PFSK-1 (cell line): ENCODE data around the gene LSS.

Source experiments
- FOXP2 ChIP-seq: optimal IDR thresholded peaks from 2 replicates; pipeline ENCODE3; 2011; ENCODE audit warnings: borderline replicate concordance, control low read depth, inconsistent platforms; ENCODE audit not compliant: insufficient read depth; ENCODE audit errors: extremely low read length, extremely low read depth
- POLR2AphosphoS5 ChIP-seq: IDR thresholded peaks from 2 replicates; pipeline ENCODE4 v1.6.1; 2012; ENCODE audit warnings: low read depth, mild to moderate bottlenecking, control low read depth, low read length, moderate library complexity
- REST ChIP-seq, 2 experiments: IDR thresholded peaks; 2 replicates each; pipeline versions ENCODE4 v1.6.1 to v1.8.0; 2011 to 2012; ENCODE audit warnings: low read depth in 2 of 2, low read length in 2 of 2, control low read depth in 1 of 2, inconsistent platforms in 1 of 2, mild to moderate bottlenecking in 1 of 2, moderate library complexity in 1 of 2; ENCODE audit not compliant: insufficient read depth in 1 of 2
- SIN3A ChIP-seq: IDR thresholded peaks from 2 replicates; pipeline ENCODE4 v1.6.1; 2012; ENCODE audit warnings: mild to moderate bottlenecking, low read length, moderate library complexity, borderline replicate concordance; ENCODE audit not compliant: insufficient read depth
- TAF1 ChIP-seq: IDR thresholded peaks from 2 replicates; pipeline ENCODE4 v1.6.1; 2012; ENCODE audit warnings: low read length, control low read depth, borderline replicate concordance; ENCODE audit not compliant: insufficient read depth

Gene LSS

DNA sequence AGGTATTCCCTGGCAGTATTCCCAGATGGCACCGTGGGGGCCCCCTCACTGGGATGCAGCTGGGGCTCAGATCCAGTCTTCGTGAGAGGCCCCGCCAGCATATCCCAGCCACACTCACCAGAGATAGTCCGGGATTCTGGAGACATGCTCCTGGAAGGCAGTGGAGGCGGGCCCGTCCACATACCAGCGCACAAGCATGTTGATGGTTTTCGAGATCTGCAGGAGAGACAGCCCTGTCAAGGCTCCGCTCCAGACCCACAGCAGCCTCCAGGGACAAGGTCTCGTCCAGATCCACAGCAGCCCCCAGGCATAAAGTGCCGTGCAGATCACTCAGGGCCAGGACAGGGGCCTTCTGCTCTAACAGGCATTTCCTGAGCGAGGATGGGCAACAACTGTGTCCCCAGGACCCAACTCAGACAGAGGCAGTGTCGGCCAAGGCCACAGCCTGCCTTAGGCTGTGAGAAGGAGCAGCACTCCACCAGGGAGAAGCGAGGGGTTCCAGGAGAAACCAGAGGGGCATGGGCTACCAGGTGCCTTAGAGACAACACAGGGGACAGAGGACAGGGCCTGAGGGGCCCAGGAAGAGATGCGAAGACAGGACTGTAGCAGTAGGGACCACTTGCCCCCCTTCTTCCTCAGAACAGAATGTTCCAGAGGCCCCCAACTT, 14.8 kb downstream of the LSS start:
- TF ChIP-seq FOXP2 (no peak), REST (IDR thresholded peaks at IDR 0.05; ENCODE audit: insufficient read depth in 1 of 2, low read depth in 2 of 2, low read length in 2 of 2) (no peak), TAF1 (no peak), SIN3A (no peak), POLR2AphosphoS5 (no peak)

- no peak for TF ChIP-seq SIN3A
- no peak for TF ChIP-seq POLR2AphosphoS5
- no peak for TF ChIP-seq REST (IDR thresholded peaks at IDR 0.05; ENCODE audit: insufficient read depth in 1 of 2, low read depth in 2 of 2, low read length in 2 of 2)
- no peak for TF ChIP-seq FOXP2
- TF ChIP-seq TAF1: no peak
Observed at GRCh38 chr21:46212721-46213484, 15.7 kb downstream of the LSS start.

GRCh38 chr21:46211786-46212720, 16.5 kb downstream of the LSS start:
- TF ChIP-seq SIN3A: no peak
- TF ChIP-seq POLR2AphosphoS5: no peak
- no peak for TF ChIP-seq TAF1
- TF ChIP-seq FOXP2: no peak
- TF ChIP-seq REST (IDR thresholded peaks at IDR 0.05; ENCODE audit: insufficient read depth in 1 of 2, low read depth in 2 of 2, low read length in 2 of 2): no peak

DNA sequence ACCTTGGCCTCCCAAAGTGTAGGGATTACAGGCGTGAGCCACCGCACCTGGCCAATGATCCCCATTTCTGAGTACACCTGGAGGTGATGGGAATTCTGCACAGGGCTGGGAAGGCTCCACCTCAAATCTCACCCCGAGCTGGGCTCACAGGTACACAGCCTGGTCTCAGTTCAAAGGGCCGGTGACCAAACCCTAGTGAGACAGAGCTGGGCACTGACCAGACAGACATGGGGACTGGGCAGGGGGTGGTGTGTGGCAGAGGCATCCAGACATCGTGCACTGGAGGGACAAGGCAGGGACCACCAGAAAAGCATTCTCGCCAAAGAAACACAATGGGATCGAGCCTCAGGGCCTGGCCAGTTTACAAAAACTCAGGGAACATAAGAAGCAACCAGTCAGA, 17.2 kb downstream of the LSS start:
- no peak for TF ChIP-seq POLR2AphosphoS5
- no peak for TF ChIP-seq FOXP2
- no peak for TF ChIP-seq REST (IDR thresholded peaks at IDR 0.05; ENCODE audit: insufficient read depth in 1 of 2, low read depth in 2 of 2, low read length in 2 of 2)
